Hepatic stellate cell (primary cell): ENCODE results near the gene ZNF600.
A peak's percentile ranks its signal among the peaks of the same experiment; 100 is the strongest.
"Not testable (repeated sequence)": the region's sequence is repeated elsewhere in the genome, so short reads cannot be mapped to it uniquely, and the experiment has no call there.

Experiments
- DNase-seq: peaks from one replicate; pipeline ENCODE4 v3.0.0; 2011; ENCODE audit warnings: low spot score

Gene ZNF600

GRCh38 chr19:52786464-52787354, at the start of gene ZNF600:
TSS of gene ZNF600 (minus strand) at chr19:52786791. CDS start at chr19:52778888, 7,903 bp downstream.
- peak; percentile 47 for DNase-seq

GRCh38 chr19:52834289-52834688, 47.7 kb upstream of the ZNF600 start:
- not testable (repeated sequence) for DNase-seq

GRCh38 chr19:52833541-52833940, 47.0 kb upstream of the ZNF600 start:
- DNase-seq: not testable (repeated sequence)

GRCh38 chr19:52829866-52830265, 43.3 kb upstream of the ZNF600 start:
- DNase-seq: not testable (repeated sequence)

- DNase-seq: no peak
Observed at GRCh38 chr19:52825765-52826164, 39.2 kb upstream of the ZNF600 start.

GRCh38 chr19:52823676-52824075, 37.1 kb upstream of the ZNF600 start:
- DNase-seq: no peak

- peak; percentile 7 for DNase-seq
Observed at GRCh38 chr19:52821204-52821960, 34.8 kb upstream of the ZNF600 start, which contains the start of gene ZNF28. TSS of gene ZNF28 (minus strand) at chr19:52821633. CDS start at chr19:52817958, 3,675 bp downstream.

- DNase-seq: not testable (repeated sequence)
Observed at GRCh38 chr19:52820472-52821203, 34.0 kb upstream of the ZNF600 start.

- no peak for DNase-seq
Observed at GRCh38 chr19:52809801-52810200, 23.2 kb upstream of the ZNF600 start.

- not testable (repeated sequence) for DNase-seq
Observed at GRCh38 chr19:52799950-52800640, 13.5 kb upstream of the ZNF600 start.

GRCh38 chr19:52789440-52789839, 2.8 kb upstream of the ZNF600 start:
- no peak for DNase-seq

GRCh38 chr19:52786078-52786463, 520 bp downstream of the ZNF600 start:
- DNase-seq: peak; percentile 4

- DNase-seq: no peak
Observed at GRCh38 chr19:52785506-52785905, 1.1 kb downstream of the ZNF600 start.

- not testable (repeated sequence) for DNase-seq
Observed at GRCh38 chr19:52782864-52783263, 3.7 kb downstream of the ZNF600 start.

- no peak for DNase-seq
Observed at GRCh38 chr19:52778811-52779210, 7.8 kb downstream of the ZNF600 start.

GRCh38 chr19:52756447-52756846, 30.1 kb downstream of the ZNF600 start:
- not testable (repeated sequence) for DNase-seq

GRCh38 chr19:52749780-52750179, 36.8 kb downstream of the ZNF600 start:
- no peak for DNase-seq

GRCh38 chr19:52748336-52748950, 38.1 kb downstream of the ZNF600 start:
- peak; percentile 44 for DNase-seq

- not testable (repeated sequence) for DNase-seq
Observed at GRCh38 chr19:52745919-52746318, 40.7 kb downstream of the ZNF600 start.

- DNase-seq: no peak
Observed at GRCh38 chr19:52743091-52743490, 43.5 kb downstream of the ZNF600 start.

- DNase-seq: no peak
Observed at GRCh38 chr19:52742516-52742915, 44.1 kb downstream of the ZNF600 start.
